ENCODE data around the gene CNTNAP2. TPM values are rescaled to one million over a fixed set of nuclear protein-coding genes. Genes with fewer than 3 reads are reported as not detected.

The CNTNAP2 gene
- total and polyA plus RNA-seq, 2 of the 8 experiments (the other 6 are each of a cell fraction or from before 2014, with no cell fraction given), result 27.9 to 71.0 TPM

- 98% methylated on average over 2 of the region's 2 CpGs; no CpG with 5 or more reads in 1 of the 2 experiments for WGBS, 2 experiments (ENCODE audit: extremely low coverage in 1 of 2, insufficient coverage in 1 of 2, insufficient read length in 1 of 2, insufficient replicate concordance in 2 of 2, low coverage in 1 of 2, low lambda C conversion rate in 2 of 2, missing lambda C conversion rate in 1 of 2)
- no peak for FAIRE-seq
These were observed 1408.7 kb downstream of the CNTNAP2 start for GRCh38 chr7:147525325-147525724.

More at GRCh38 chr7:147525325-147525724, 1408.7 kb downstream of the CNTNAP2 start:
- Histone ChIP-seq H3K9me3 (ENCODE audit: insufficient read depth in 2 of 2, low read depth in 1 of 2, low read length in 1 of 2) (no peaks in the 10 kb centered on the region), H3K79me2 (ENCODE audit: control insufficient read depth in 1 of 2, insufficient read depth in 2 of 2, low read length in 2 of 2) (no peaks in the 10 kb centered on the region), H3K56ac (replicated peaks; ENCODE audit: insufficient read length, low read depth, low read length) (no peak overlapping the region), H2BK15ac (ENCODE audit: low read length) (no peak overlapping the region), H4K20me1 (replicated peaks in 1 of 2; ENCODE audit: control insufficient read depth in 1 of 2, insufficient read depth in 2 of 2, low read length in 2 of 2) (no peaks in the 10 kb centered on the region), H3K4me3 (ENCODE audit: extremely low read depth in 1 of 4, insufficient read depth in 2 of 4, low read depth in 3 of 4, low read length in 4 of 4) (no peak overlapping the region), H3K27ac (ENCODE audit: low read depth, low read length) (no peak overlapping the region), H3K79me1 (ENCODE audit: low read depth, low read length) (no peaks in the 10 kb centered on the region), H3K9ac (replicated peaks in 1 of 4; ENCODE audit: extremely low read depth in 1 of 4, low read depth in 3 of 4, low read length in 3 of 4) (no peak overlapping the region), H3K23ac (ENCODE audit: insufficient read length) (no peak overlapping the region), H4K5ac (ENCODE audit: insufficient read length, low read depth, low read length) (no peak overlapping the region), H4K91ac (replicated peaks; ENCODE audit: insufficient read length, low read length) (no peak overlapping the region), H3K14ac (ENCODE audit: insufficient read length) (no peak overlapping the region), H3K4ac (replicated peaks; ENCODE audit: insufficient read length, low read depth, low read length) (no peak overlapping the region), H2BK5ac (ENCODE audit: low read depth, low read length) (no peak overlapping the region), H2BK120ac (replicated peaks; ENCODE audit: low read depth, low read length) (no peak overlapping the region), H2AK5ac (ENCODE audit: low read depth, low read length) (no peak overlapping the region), H2BK20ac (ENCODE audit: low read length) (no peak overlapping the region), H3K4me1 (replicated peaks in 1 of 4; ENCODE audit: control insufficient read depth in 3 of 4, insufficient read depth in 4 of 4, low read length in 3 of 4) (no peaks in the 10 kb centered on the region), H3K36me3 (ENCODE audit: control insufficient read depth in 2 of 4, insufficient read depth in 4 of 4, low read length in 3 of 4) (no peaks in the 10 kb centered on the region), H3K23me2 (ENCODE audit: low read depth, low read length) (no peaks in the 10 kb centered on the region), H4K8ac (ENCODE audit: extremely low read depth, insufficient read depth, low read length) (no peak overlapping the region), H3K18ac (ENCODE audit: extremely low read depth, low read length) (no peak overlapping the region), H3K27me3 (replicated peaks in 1 of 4; ENCODE audit: control insufficient read depth in 3 of 4, extremely low read depth in 1 of 4, insufficient read depth in 3 of 4, low read length in 3 of 4) (no peaks in the 10 kb centered on the region), H3K4me2 (ENCODE audit: insufficient read depth in 1 of 2, low read depth in 2 of 2, low read length in 2 of 2) (no peak overlapping the region), H2BK12ac (ENCODE audit: low read depth, low read length) (no peak overlapping the region), H2AFZ (ENCODE audit: low read length) (no peak overlapping the region)
- ChIA-PET POLR2A (ENCODE audit: partially characterized antibody) (no interaction called here), CTCF (ENCODE audit: partially characterized antibody) (no interaction called here)
- DNase-seq (ENCODE audit: low read depth in 1 of 2, low spot score in 2 of 2), result no peak
- TF ChIP-seq EZH2 (IDR thresholded peaks at IDR 0.05; ENCODE audit: low read depth, low read length, severe bottlenecking) (no peak), KDM5A (IDR thresholded peaks at IDR 0.05; ENCODE audit: low read length) (no peak), SAP30 (IDR thresholded peaks at IDR 0.05; ENCODE audit: insufficient read depth, insufficient replicate concordance, low read length) (no peak), RXRA (IDR thresholded peaks at IDR 0.05; ENCODE audit: insufficient read depth, low read depth, low read length) (no peak), ZNF274 (IDR thresholded peaks at IDR 0.05; ENCODE audit: borderline replicate concordance, extremely low read depth, low read length) (no peak), MAFK (IDR thresholded peaks at IDR 0.05; ENCODE audit: low read depth, low read length) (no peak)
